ENCODE data around the gene UGT1A7.

DNA sequence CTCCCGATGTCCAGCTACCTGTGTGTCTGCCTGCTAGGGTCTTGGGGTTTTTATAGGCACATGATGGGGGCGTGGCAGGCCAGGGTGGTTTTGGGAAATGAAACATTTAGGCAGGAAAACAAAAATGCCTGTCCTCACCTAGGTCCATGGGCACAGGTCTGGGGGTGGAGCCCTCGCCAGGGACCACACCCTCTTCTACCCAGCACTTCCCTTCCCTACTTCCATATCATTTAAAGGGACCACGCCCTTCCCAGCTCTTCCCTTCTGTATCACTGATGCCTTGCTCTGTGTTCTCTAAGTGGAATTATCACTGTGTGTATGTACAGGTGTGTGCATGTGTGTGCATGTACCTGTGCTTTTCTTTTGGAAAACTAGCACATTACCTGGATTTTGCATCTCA, 84.7 kb downstream of the UGT1A7 start:
- TF ChIP-seq CTCF (IDR thresholded peaks at IDR 0.05) (no peak), POLR2A (IDR thresholded peaks at IDR 0.05) (no peak)

Data from testis (tissue), 2 donors.